HG02973 (cell line): ENCODE measurements around the gene ADAMTS14.

Experiments
- ATAC-seq: cut with Tn5 transposase; IDR thresholded peaks from one replicate; pipeline ENCODE4 v1.9.1; 2021; ENCODE audit warnings: moderate library complexity; ENCODE audit not compliant: unreplicated experiment

Gene ADAMTS14

GRCh38 chr10:70809011-70809611, 136.8 kb downstream of the ADAMTS14 start:
- no peak for ATAC-seq

- ATAC-seq, result no peak
Observed at GRCh38 chr10:70809726-70810125, 137.4 kb downstream of the ADAMTS14 start.

- ATAC-seq, result no peak
Observed at GRCh38 chr10:70810967-70811366, 138.7 kb downstream of the ADAMTS14 start.

GRCh38 chr10:70811881-70812280, 139.6 kb downstream of the ADAMTS14 start:
- no peak for ATAC-seq
